GM18508 (cell line): Measurements from ENCODE around the gene IGF1.

Experiments
- ATAC-seq: cut with Tn5 transposase; IDR thresholded peaks from one replicate; pipeline ENCODE4 v1.9.1; 2021; ENCODE audit warnings: moderate number of reproducible peaks; ENCODE audit not compliant: insufficient read depth, unreplicated experiment

Gene IGF1

GRCh38 chr12:102480406-102480805 is at the start of gene IGF1:
TSS of gene IGF1 (minus strand) at chr12:102480563. CDS start at chr12:102480381, 182 bp downstream.
- ATAC-seq = no peak

- ATAC-seq = no peak
Measured at GRCh38 chr12:102528111-102528510, 47.7 kb upstream of the IGF1 start.

- no peak for ATAC-seq
Measured at GRCh38 chr12:102527171-102527720, 46.9 kb upstream of the IGF1 start.

- ATAC-seq = no peak
Measured at GRCh38 chr12:102526656-102527055, 46.3 kb upstream of the IGF1 start.

- no peak for ATAC-seq
Measured at GRCh38 chr12:102522768-102523167, 42.4 kb upstream of the IGF1 start.

GRCh38 chr12:102521662-102522277 is 41.4 kb upstream of the IGF1 start:
- no peak for ATAC-seq

- ATAC-seq = no peak
Measured at GRCh38 chr12:102518871-102519270, 38.5 kb upstream of the IGF1 start.

- ATAC-seq = no peak
Measured at GRCh38 chr12:102514696-102515095, 34.3 kb upstream of the IGF1 start.

GRCh38 chr12:102513739-102514138 is 33.4 kb upstream of the IGF1 start:
- no peak for ATAC-seq

GRCh38 chr12:102513272-102513671 is 32.9 kb upstream of the IGF1 start:
- ATAC-seq = no peak

- ATAC-seq = no peak
Measured at GRCh38 chr12:102512523-102512922, 32.2 kb upstream of the IGF1 start.

- no peak for ATAC-seq
Measured at GRCh38 chr12:102511575-102511974, 31.2 kb upstream of the IGF1 start.

GRCh38 chr12:102510463-102510862 is 30.1 kb upstream of the IGF1 start:
- no peak for ATAC-seq

GRCh38 chr12:102510031-102510430 is 29.7 kb upstream of the IGF1 start:
- no peak for ATAC-seq

- no peak for ATAC-seq
Measured at GRCh38 chr12:102509123-102509626, 28.8 kb upstream of the IGF1 start.

GRCh38 chr12:102508052-102508451 is 27.7 kb upstream of the IGF1 start:
- ATAC-seq = no peak

- no peak for ATAC-seq
Measured at GRCh38 chr12:102507301-102507700, 26.9 kb upstream of the IGF1 start.

- ATAC-seq = no peak
Measured at GRCh38 chr12:102504871-102505270, 24.5 kb upstream of the IGF1 start.

GRCh38 chr12:102504280-102504679 is 23.9 kb upstream of the IGF1 start:
- ATAC-seq = no peak

- no peak for ATAC-seq
Measured at GRCh38 chr12:102503831-102504230, 23.5 kb upstream of the IGF1 start.

- no peak for ATAC-seq
Measured at GRCh38 chr12:102503056-102503681, 22.8 kb upstream of the IGF1 start.

- no peak for ATAC-seq
Measured at GRCh38 chr12:102501773-102502172, 21.4 kb upstream of the IGF1 start.
